H1 (cell line): ENCODE data around the gene METTL25B. TPM values are rescaled to one million over a fixed set of nuclear protein-coding genes. Genes with fewer than 3 reads are reported as not detected.

Experiments
- ATF3 ChIP-seq: IDR thresholded peaks from 2 replicates; pipeline ENCODE4 v1.6.1; 2011; ENCODE audit warnings: low read depth, mild to moderate bottlenecking, low read length; ENCODE audit not compliant: insufficient read depth
- EGR1 ChIP-seq: IDR thresholded peaks from 2 replicates; pipeline ENCODE4 v1.6.1; 2011; ENCODE audit warnings: low read depth, low read length, borderline replicate concordance
- SP2 ChIP-seq: IDR thresholded peaks from 2 replicates; pipeline ENCODE4 v1.6.1; 2012; ENCODE audit warnings: mild to moderate bottlenecking, low read length, inconsistent platforms
- ZNF274 ChIP-seq: IDR thresholded peaks from 2 replicates; pipeline ENCODE4 v1.7.0; 2012; ENCODE audit warnings: low read length, borderline replicate concordance; ENCODE audit errors: extremely low read depth
- polyA plus RNA-seq, 7 experiments: library from polyadenylated mRNA; depleted of rRNA in 3 of 7; stranded (reverse) in 5 of 7; unstranded in 2 of 7; fragments of >200 nt in 5 of 7; fragments of 200-250 nt in 2 of 7; gene quantifications; 1 replicate in 5 of 7; 2 replicates in 1 of 7; 4 replicates in 1 of 7; pipeline versions ENCODE4 v1.2.1 to v1.2.3, GENCODE V29; 2011 to 2013; ENCODE audit warnings: missing spikeins in 2 of 7, mixed read lengths in 2 of 7
- total RNA-seq: library from RNA; stranded (reverse); fragmentation: NEBNext Ultra II Directional; extraction: Animal tissue kit (Norgen Biotek cat#: 25700); gene quantifications from 2 replicates; pipeline ENCODE4 v1.2.1, GENCODE V29; 2021
- TF ChIP-seq, protein P1 (sequence below): IDR thresholded peaks from 2 replicates; pipeline ENCODE4 v1.6.1; 2012; ENCODE audit warnings: inconsistent platforms
- TF ChIP-seq, protein P2 (sequence below): IDR thresholded peaks from 2 replicates; pipeline ENCODE4 v1.6.1; 2011; ENCODE audit warnings: low read length, improper control_type of control experiment

The METTL25B gene
- total and polyA plus RNA-seq, 2 of the 8 experiments (the other 6 are each of a cell fraction or from before 2014, with no cell fraction given), result 28.4 to 30.1 TPM

DNA sequence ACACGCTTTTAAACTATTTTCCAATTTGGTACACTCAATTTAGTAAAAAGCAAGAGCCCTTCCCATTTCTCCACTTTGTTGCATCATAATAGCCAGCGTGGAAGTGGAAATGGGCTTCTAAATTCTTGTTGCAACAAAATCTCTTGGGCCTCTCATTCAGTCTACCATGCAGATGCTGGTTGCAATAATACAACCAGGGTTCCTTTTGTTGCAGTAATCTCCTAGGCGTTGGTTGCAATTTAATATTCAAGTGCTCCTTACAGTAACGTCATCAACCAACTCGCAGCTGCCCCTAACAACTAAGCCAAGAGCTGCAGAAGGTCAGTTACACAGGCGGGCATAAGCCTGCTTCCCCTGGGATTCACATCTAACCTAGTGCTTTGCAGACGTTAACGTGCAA, 25.9 kb downstream of the METTL25B start (continued):
- TF ChIP-seq, protein P1, sequence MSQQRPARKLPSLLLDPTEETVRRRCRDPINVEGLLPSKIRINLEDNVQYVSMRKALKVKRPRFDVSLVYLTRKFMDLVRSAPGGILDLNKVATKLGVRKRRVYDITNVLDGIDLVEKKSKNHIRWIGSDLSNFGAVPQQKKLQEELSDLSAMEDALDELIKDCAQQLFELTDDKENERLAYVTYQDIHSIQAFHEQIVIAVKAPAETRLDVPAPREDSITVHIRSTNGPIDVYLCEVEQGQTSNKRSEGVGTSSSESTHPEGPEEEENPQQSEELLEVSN, result no peak
- TF ChIP-seq, protein P2, sequence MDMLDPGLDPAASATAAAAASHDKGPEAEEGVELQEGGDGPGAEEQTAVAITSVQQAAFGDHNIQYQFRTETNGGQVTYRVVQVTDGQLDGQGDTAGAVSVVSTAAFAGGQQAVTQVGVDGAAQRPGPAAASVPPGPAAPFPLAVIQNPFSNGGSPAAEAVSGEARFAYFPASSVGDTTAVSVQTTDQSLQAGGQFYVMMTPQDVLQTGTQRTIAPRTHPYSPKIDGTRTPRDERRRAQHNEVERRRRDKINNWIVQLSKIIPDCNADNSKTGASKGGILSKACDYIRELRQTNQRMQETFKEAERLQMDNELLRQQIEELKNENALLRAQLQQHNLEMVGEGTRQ, result no peak
- TF ChIP-seq ZNF274 (no peak), ATF3 (no peak), SP2 (no peak), EGR1 (no peak)
